Muscle of leg (tissue), 16 donors: ENCODE results near the gene NUDCD2. TPM values are rescaled to one million over a fixed set of nuclear protein-coding genes. Genes with fewer than 3 reads are reported as not detected.
A peak's percentile ranks its signal among the peaks of the same experiment; 100 is the strongest.

Experiments
- DNase-seq: peaks from one replicate; pipeline ENCODE4 v3.0.0; 2013
- H3K27ac ChIP-seq: one replicate; pipeline ENCODE4 v1.5.1; 2013; ENCODE audit warnings: mild to moderate bottlenecking, low read length, control low read depth
- H3K27me3 ChIP-seq: one replicate; pipeline ENCODE4 v1.6.1; 2013; ENCODE audit warnings: low read length; ENCODE audit not compliant: control insufficient read depth, insufficient read depth
- H3K36me3 ChIP-seq: one replicate; pipeline ENCODE4 v1.6.1; 2013; ENCODE audit warnings: low read length; ENCODE audit not compliant: control insufficient read depth, insufficient read depth
- H3K4me1 ChIP-seq: one replicate; pipeline ENCODE4 v1.6.1; 2013; ENCODE audit warnings: low read length; ENCODE audit not compliant: control insufficient read depth, insufficient read depth
- H3K4me3 ChIP-seq: one replicate; pipeline ENCODE4 v1.5.1; 2013; ENCODE audit warnings: low read length, control low read depth
- H3K9me3 ChIP-seq: replicated peaks from 2 replicates; pipeline ENCODE4 v1.6.1; 2013; ENCODE audit warnings: low read depth, low read length; ENCODE audit not compliant: control insufficient read depth
- WGBS: methylation state at CpG from one replicate; pipeline ENCODE4 v1.1.5; 2013; ENCODE audit warnings: missing lambda C conversion rate; ENCODE audit not compliant: insufficient coverage; 5-methylcytosine and 5-hydroxymethylcytosine counted together
- long read RNA-seq, 11 donors: transcript quantifications; one replicate each; lab custom pipeline, GENCODE V29; 2026
- polyA plus RNA-seq, 8 donors: library from polyadenylated mRNA; unstranded; fragments of 120-200 nt; gene quantifications; one replicate each; pipeline versions ENCODE4 v1.2.1 to v1.2.3, GENCODE V29; 2013; ENCODE audit warnings: inconsistent platforms in 1 of 8, low replicate concordance in 1 of 8; ENCODE audit not compliant: insufficient read length in 8 of 8, insufficient read depth in 1 of 8
- total RNA-seq: library from RNA; stranded (reverse); fragments of 120-200 nt; gene quantifications from one replicate; pipeline ENCODE4 v1.2.4, GENCODE V29; 2013

The NUDCD2 gene
- 24.3 TPM for total RNA-seq
- polyA plus RNA-seq, result 10 to 100 TPM; 39.3 to 45.0 (median 42.2) TPM
- long read RNA-seq, donor 1, full-length matches to known transcripts, result 6 of 6 reads
- long read RNA-seq, donor 1, partial matches to known transcripts, result 0 of 6 reads
- long read RNA-seq, donor 1, other reads (novel, unspliced or antisense), result 0 of 6 reads
- long read RNA-seq, donor 2, full-length matches to known transcripts, result 2 of 2 reads
- long read RNA-seq, donor 2, partial matches to known transcripts, result 0 of 2 reads
- long read RNA-seq, donor 2, other reads (novel, unspliced or antisense), result 0 of 2 reads
- long read RNA-seq, donor 3, full-length matches to known transcripts, result 24 of 29 reads
- long read RNA-seq, donor 3, partial matches to known transcripts, result 0 of 29 reads
- long read RNA-seq, donor 3, other reads (novel, unspliced or antisense), result 5 of 29 reads
- long read RNA-seq, donor 4, full-length matches to known transcripts, result 18 of 18 reads
- long read RNA-seq, donor 4, partial matches to known transcripts, result 0 of 18 reads
- long read RNA-seq, donor 4, other reads (novel, unspliced or antisense), result 0 of 18 reads
- long read RNA-seq, donor 5, full-length matches to known transcripts, result 44 of 52 reads
- long read RNA-seq, donor 5, partial matches to known transcripts, result 0 of 52 reads
- long read RNA-seq, donor 5, other reads (novel, unspliced or antisense), result 8 of 52 reads
- long read RNA-seq, donor 6, full-length matches to known transcripts, result 55 of 55 reads
- long read RNA-seq, donor 6, partial matches to known transcripts, result 0 of 55 reads
- long read RNA-seq, donor 6, other reads (novel, unspliced or antisense), result 0 of 55 reads
- long read RNA-seq, donor 7, full-length matches to known transcripts, result 25 of 25 reads
- long read RNA-seq, donor 7, partial matches to known transcripts, result 0 of 25 reads
- long read RNA-seq, donor 7, other reads (novel, unspliced or antisense), result 0 of 25 reads
- long read RNA-seq, donor 8, full-length matches to known transcripts, result 25 of 25 reads
- long read RNA-seq, donor 8, partial matches to known transcripts, result 0 of 25 reads
- long read RNA-seq, donor 8, other reads (novel, unspliced or antisense), result 0 of 25 reads
- long read RNA-seq, donor 9, full-length matches to known transcripts, result 24 of 24 reads
- long read RNA-seq, donor 9, partial matches to known transcripts, result 0 of 24 reads
- long read RNA-seq, donor 9, other reads (novel, unspliced or antisense), result 0 of 24 reads
- long read RNA-seq, donor 10, full-length matches to known transcripts, result 36 of 43 reads
- long read RNA-seq, donor 10, partial matches to known transcripts, result 7 of 43 reads
- long read RNA-seq, donor 10, other reads (novel, unspliced or antisense), result 0 of 43 reads
- long read RNA-seq, donor 11, full-length matches to known transcripts, result 30 of 30 reads
- long read RNA-seq, donor 11, partial matches to known transcripts, result 0 of 30 reads
- long read RNA-seq, donor 11, other reads (novel, unspliced or antisense), result 0 of 30 reads

- Histone ChIP-seq H3K27ac (peak within 1 kb of the TSS; percentile 100), H3K4me3 (peak within 1 kb of the TSS; percentile 74), H3K9me3 (no peaks in the 10 kb centered on the region), H3K4me1 (peaks cover 3% of the 10 kb centered on the region), H3K36me3 (peaks cover 11% of the 10 kb centered on the region), H3K27me3 (no peaks in the 10 kb centered on the region)
- peak; percentile 100 for DNase-seq
- under 1% methylated on average over 52 of the region's 59 CpGs for WGBS
Observed at GRCh38 chr5:163459819-163460561, at the start of gene NUDCD2. Gene NUDCD2 (minus strand): TSS chr5:163460102. CDS start chr5:163460050, 52 bp downstream.

GRCh38 chr5:163509291-163509951 is 49.5 kb upstream of the NUDCD2 start:
- peak overlapping the region; percentile 73 for H3K27ac ChIP-seq
- H3K9me3 ChIP-seq, result no peaks in the 10 kb centered on the region
- no CpG with 5 or more reads among the region's 7 CpGs for WGBS
- peak; percentile 76 for DNase-seq
- peaks cover 18% of the 10 kb centered on the region for H3K4me1 ChIP-seq
- peak overlapping the region; percentile 14 for H3K4me3 ChIP-seq
- H3K36me3 ChIP-seq, result peaks cover 11% of the 10 kb centered on the region
- no peaks in the 10 kb centered on the region for H3K27me3 ChIP-seq

GRCh38 chr5:163508753-163509152 is 48.9 kb upstream of the NUDCD2 start:
- no CpG with 5 or more reads among the region's 5 CpGs for WGBS
- Histone ChIP-seq H3K4me1 (peaks cover 18% of the 10 kb centered on the region), H3K27ac (peak overlapping the region; percentile 73), H3K36me3 (peaks cover 11% of the 10 kb centered on the region), H3K27me3 (no peaks in the 10 kb centered on the region), H3K9me3 (no peaks in the 10 kb centered on the region), H3K4me3 (no peak overlapping the region)
- DNase-seq, result peak; percentile 13

GRCh38 chr5:163506726-163507125 is 46.8 kb upstream of the NUDCD2 start:
- H3K27me3 ChIP-seq, result no peaks in the 10 kb centered on the region
- peaks cover 20% of the 10 kb centered on the region for H3K4me1 ChIP-seq
- no CpG with 5 or more reads among the region's 8 CpGs for WGBS
- H3K36me3 ChIP-seq, result no peaks in the 10 kb centered on the region
- peak; percentile 20 for DNase-seq
- H3K9me3 ChIP-seq, result no peaks in the 10 kb centered on the region
- peak overlapping the region; percentile 98 for H3K27ac ChIP-seq
- peak overlapping the region; percentile 79 for H3K4me3 ChIP-seq

- peak overlapping the region; percentile 98 for H3K27ac ChIP-seq
- no peaks in the 10 kb centered on the region for H3K27me3 ChIP-seq
- no peak for DNase-seq
- peaks cover 18% of the 10 kb centered on the region for H3K4me1 ChIP-seq
- 0% methylated on average over 1 of the region's 9 CpGs for WGBS
- H3K36me3 ChIP-seq, result no peaks in the 10 kb centered on the region
- H3K9me3 ChIP-seq, result no peaks in the 10 kb centered on the region
- peak overlapping the region; percentile 79 for H3K4me3 ChIP-seq
Observed at GRCh38 chr5:163506095-163506457, 46.2 kb upstream of the NUDCD2 start.

- Histone ChIP-seq H3K36me3 (no peaks in the 10 kb centered on the region), H3K4me1 (peaks cover 18% of the 10 kb centered on the region), H3K27ac (peak within 1 kb of the TSS; percentile 98), H3K27me3 (no peaks in the 10 kb centered on the region), H3K4me3 (peak within 1 kb of the TSS; percentile 79), H3K9me3 (no peaks in the 10 kb centered on the region)
- WGBS, result under 1% methylated on average over 54 of the region's 64 CpGs
- peak; percentile 99 for DNase-seq
Observed at GRCh38 chr5:163505368-163506094, 45.6 kb upstream of the NUDCD2 start, which contains the start of gene MAT2B. Gene MAT2B (plus strand): TSS chr5:163505619. CDS start chr5:163505687, 68 bp downstream.

GRCh38 chr5:163505049-163505367 is 45.1 kb upstream of the NUDCD2 start:
- no peaks in the 10 kb centered on the region for H3K36me3 ChIP-seq
- peaks cover 18% of the 10 kb centered on the region for H3K4me1 ChIP-seq
- no peak for DNase-seq
- H3K4me3 ChIP-seq, result peak overlapping the region; percentile 79
- peak overlapping the region; percentile 98 for H3K27ac ChIP-seq
- 0% methylated on average over 3 of the region's 7 CpGs for WGBS
- no peaks in the 10 kb centered on the region for H3K27me3 ChIP-seq
- H3K9me3 ChIP-seq, result no peaks in the 10 kb centered on the region

GRCh38 chr5:163504079-163504931 is 44.4 kb upstream of the NUDCD2 start:
- DNase-seq, result peak; percentile 81
- Histone ChIP-seq H3K27me3 (no peaks in the 10 kb centered on the region), H3K27ac (peak overlapping the region; percentile 98), H3K4me3 (peak overlapping the region; percentile 79), H3K9me3 (no peaks in the 10 kb centered on the region), H3K36me3 (no peaks in the 10 kb centered on the region), H3K4me1 (peaks cover 16% of the 10 kb centered on the region)
- WGBS, result under 1% methylated on average over 18 of the region's 27 CpGs
